WTC11 (cell line): Measurements from ENCODE around the gene ATR.

Experiments
- AFF4 ChIP-seq: sonication (generic); formaldehyde crosslinking; IDR thresholded peaks from 2 replicates; pipeline ENCODE4 v1.8.1; 2023; ENCODE audit warnings: mild to moderate bottlenecking, missing genetic modification reagents, borderline replicate concordance
- E2F1 ChIP-seq: sonication (generic); formaldehyde crosslinking; IDR thresholded peaks from 2 replicates; pipeline ENCODE4 v1.8.0; 2022; ENCODE audit warnings: mild to moderate bottlenecking, missing genetic modification reagents
- ESRRA ChIP-seq: sonication (generic); formaldehyde crosslinking; IDR thresholded peaks from 2 replicates; pipeline ENCODE4 v1.8.1; 2022; ENCODE audit warnings: mild to moderate bottlenecking, missing genetic modification reagents, borderline replicate concordance
- NFYB ChIP-seq: sonication (generic); formaldehyde crosslinking; conservative IDR thresholded peaks from 2 replicates; pipeline ENCODE4 v1.8.0; 2022; ENCODE audit warnings: low read depth, missing genetic modification reagents
- TEAD4 ChIP-seq: sonication (generic); formaldehyde crosslinking; IDR thresholded peaks from 2 replicates; pipeline ENCODE4 v1.8.0; 2022; ENCODE audit warnings: mild to moderate bottlenecking, missing genetic modification reagents
- TF ChIP-seq, protein P1 (sequence below): fragments of 200-600 bp; IDR thresholded peaks from 2 replicates; pipeline ENCODE4 v1.8.0; 2022; ENCODE audit warnings: antibody characterized with exemption
- TF ChIP-seq, protein P2 (sequence below): sonication (generic); formaldehyde crosslinking; conservative IDR thresholded peaks from 2 replicates; pipeline ENCODE4 v1.8.1; 2022; ENCODE audit warnings: mild to moderate bottlenecking, missing genetic modification reagents
- TF ChIP-seq, protein P3 (sequence below): sonication (generic); formaldehyde crosslinking; IDR thresholded peaks from 2 replicates; pipeline ENCODE4 v1.8.0; 2022; ENCODE audit warnings: mild to moderate bottlenecking, missing genetic modification reagents
- TF ChIP-seq, protein P4 (sequence below): sonication (generic); formaldehyde crosslinking; IDR thresholded peaks from 2 replicates; pipeline ENCODE4 v1.8.1; 2023; ENCODE audit warnings: mild to moderate bottlenecking, missing genetic modification reagents, moderate library complexity

- TF ChIP-seq, protein P1, sequence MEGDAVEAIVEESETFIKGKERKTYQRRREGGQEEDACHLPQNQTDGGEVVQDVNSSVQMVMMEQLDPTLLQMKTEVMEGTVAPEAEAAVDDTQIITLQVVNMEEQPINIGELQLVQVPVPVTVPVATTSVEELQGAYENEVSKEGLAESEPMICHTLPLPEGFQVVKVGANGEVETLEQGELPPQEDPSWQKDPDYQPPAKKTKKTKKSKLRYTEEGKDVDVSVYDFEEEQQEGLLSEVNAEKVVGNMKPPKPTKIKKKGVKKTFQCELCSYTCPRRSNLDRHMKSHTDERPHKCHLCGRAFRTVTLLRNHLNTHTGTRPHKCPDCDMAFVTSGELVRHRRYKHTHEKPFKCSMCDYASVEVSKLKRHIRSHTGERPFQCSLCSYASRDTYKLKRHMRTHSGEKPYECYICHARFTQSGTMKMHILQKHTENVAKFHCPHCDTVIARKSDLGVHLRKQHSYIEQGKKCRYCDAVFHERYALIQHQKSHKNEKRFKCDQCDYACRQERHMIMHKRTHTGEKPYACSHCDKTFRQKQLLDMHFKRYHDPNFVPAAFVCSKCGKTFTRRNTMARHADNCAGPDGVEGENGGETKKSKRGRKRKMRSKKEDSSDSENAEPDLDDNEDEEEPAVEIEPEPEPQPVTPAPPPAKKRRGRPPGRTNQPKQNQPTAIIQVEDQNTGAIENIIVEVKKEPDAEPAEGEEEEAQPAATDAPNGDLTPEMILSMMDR: no peak
- TF ChIP-seq ESRRA (CRISPR knock-in tag): no peak
- TF ChIP-seq, protein P2, sequence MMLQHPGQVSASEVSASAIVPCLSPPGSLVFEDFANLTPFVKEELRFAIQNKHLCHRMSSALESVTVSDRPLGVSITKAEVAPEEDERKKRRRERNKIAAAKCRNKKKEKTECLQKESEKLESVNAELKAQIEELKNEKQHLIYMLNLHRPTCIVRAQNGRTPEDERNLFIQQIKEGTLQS (CRISPR knock-in tag): no peak
- TF ChIP-seq, protein P3, sequence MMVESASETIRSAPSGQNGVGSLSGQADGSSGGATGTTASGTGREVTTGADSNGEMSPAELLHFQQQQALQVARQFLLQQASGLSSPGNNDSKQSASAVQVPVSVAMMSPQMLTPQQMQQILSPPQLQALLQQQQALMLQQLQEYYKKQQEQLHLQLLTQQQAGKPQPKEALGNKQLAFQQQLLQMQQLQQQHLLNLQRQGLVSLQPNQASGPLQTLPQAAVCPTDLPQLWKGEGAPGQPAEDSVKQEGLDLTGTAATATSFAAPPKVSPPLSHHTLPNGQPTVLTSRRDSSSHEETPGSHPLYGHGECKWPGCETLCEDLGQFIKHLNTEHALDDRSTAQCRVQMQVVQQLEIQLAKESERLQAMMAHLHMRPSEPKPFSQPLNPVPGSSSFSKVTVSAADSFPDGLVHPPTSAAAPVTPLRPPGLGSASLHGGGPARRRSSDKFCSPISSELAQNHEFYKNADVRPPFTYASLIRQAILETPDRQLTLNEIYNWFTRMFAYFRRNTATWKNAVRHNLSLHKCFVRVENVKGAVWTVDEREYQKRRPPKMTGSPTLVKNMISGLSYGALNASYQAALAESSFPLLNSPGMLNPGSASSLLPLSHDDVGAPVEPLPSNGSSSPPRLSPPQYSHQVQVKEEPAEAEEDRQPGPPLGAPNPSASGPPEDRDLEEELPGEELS (CRISPR knock-in tag): no peak
- no peak for TF ChIP-seq E2F1 (CRISPR knock-in tag)
- TF ChIP-seq, protein P4, sequence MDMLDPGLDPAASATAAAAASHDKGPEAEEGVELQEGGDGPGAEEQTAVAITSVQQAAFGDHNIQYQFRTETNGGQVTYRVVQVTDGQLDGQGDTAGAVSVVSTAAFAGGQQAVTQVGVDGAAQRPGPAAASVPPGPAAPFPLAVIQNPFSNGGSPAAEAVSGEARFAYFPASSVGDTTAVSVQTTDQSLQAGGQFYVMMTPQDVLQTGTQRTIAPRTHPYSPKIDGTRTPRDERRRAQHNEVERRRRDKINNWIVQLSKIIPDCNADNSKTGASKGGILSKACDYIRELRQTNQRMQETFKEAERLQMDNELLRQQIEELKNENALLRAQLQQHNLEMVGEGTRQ (CRISPR knock-in tag): no peak
- TF ChIP-seq TEAD4 (CRISPR knock-in tag): no peak
- TF ChIP-seq AFF4: no peak
- TF ChIP-seq NFYB (CRISPR knock-in tag): no peak
Measured at GRCh38 chr3:142424754-142425153, 153.8 kb downstream of the ATR start.
